K562 (cell line): ENCODE measurements around the gene CFAP221. TPM values are rescaled to one million over a fixed set of nuclear protein-coding genes. Genes with fewer than 3 reads are reported as not detected.
A peak's percentile ranks its signal among the peaks of the same experiment; 100 is the strongest.

Experiments
- ATAC-seq: fragments of 200-7000 bp; cut with Tn5 transposase; 3 replicates; pipeline ENCODE4 v1.9.1; 2020; ENCODE audit warnings: moderate library complexity
- BruUV-seq: library from RNA; stranded (reverse); fragments of 400-500 nt; replicated peaks from 2 replicates; lab custom pipeline; 2021; lab: Mats Ljungman, UMichigan
- CTCF ChIA-PET: fragments of 300-600 bp; formaldehyde crosslinking; extraction: SDS; loops from one replicate; lab custom pipeline; 2021; ENCODE audit warnings: low intra/inter-chr PET ratio; lab: Yijun Ruan, JAX
- POLR2A ChIA-PET: fragments of 300-600, 350-650 bp; sonication (Branson Sonifier 250); formaldehyde crosslinking; extraction: SDS; loops from one replicate; lab custom pipeline; 2021; ENCODE audit warnings: antibody characterized with exemption, inconsistent platforms; lab: Yijun Ruan, JAX
- DNase-seq, 4 experiments: peaks; one replicate each; pipeline versions ENCODE4 v3.0.0 to v3.0.0-alpha.2; 2011 to 2018; ENCODE audit warnings: low spot score in 3 of 4, mixed read lengths in 3 of 4; ENCODE audit errors: extremely low read depth in 1 of 4
- FAIRE-seq: peaks from 2 replicates; lab custom pipeline; 2011; peaks lifted over from hg19 to GRCh38; lab: Jason Lieb, UNC
- H2AFZ ChIP-seq: 2 replicates; pipeline ENCODE4 v1.6.0; 2011; ENCODE audit warnings: low read depth, low read length, control low read depth, inconsistent platforms
- H3K27ac ChIP-seq: fragments of 200-600 bp; 3 replicates; pipeline ENCODE4 v1.8.0; 2011; ENCODE audit warnings: low read depth, mild to moderate bottlenecking, control low read depth, inconsistent platforms, low read length, moderate library complexity, mixed read lengths; ENCODE audit errors: extremely low read depth
- H3K27me3 ChIP-seq, 2 experiments: fragments of 300-600 bp in 1 of 2; 2 replicates in 1 of 2; 3 replicates in 1 of 2; pipeline versions ENCODE4 v1.6.0 to v1.8.0; 2011; ENCODE audit warnings: inconsistent platforms in 2 of 2, low read length in 2 of 2, mild to moderate bottlenecking in 1 of 2, mixed read lengths in 1 of 2, moderate library complexity in 1 of 2; ENCODE audit not compliant: control insufficient read depth in 2 of 2, insufficient read depth in 2 of 2
- H3K36me3 ChIP-seq: fragments of 300-600 bp; 3 replicates; pipeline ENCODE4 v1.8.0; 2011; ENCODE audit warnings: mild to moderate bottlenecking, low read length, inconsistent platforms; ENCODE audit not compliant: control insufficient read depth, insufficient read depth
- H3K4me1 ChIP-seq, 2 experiments: fragments of 200-600 bp in 1 of 2; replicated peaks in 1 of 2; 2 replicates in 1 of 2; 3 replicates in 1 of 2; pipeline versions ENCODE4 v1.5.1 to v1.8.0; 2011; ENCODE audit warnings: inconsistent platforms in 2 of 2, low read length in 2 of 2, mild to moderate bottlenecking in 1 of 2, mixed read lengths in 1 of 2, moderate library complexity in 1 of 2; ENCODE audit not compliant: control insufficient read depth in 2 of 2, insufficient read depth in 2 of 2
- H3K4me2 ChIP-seq: 2 replicates; pipeline ENCODE4 v1.6.1; 2011; ENCODE audit warnings: low read length, control low read depth, inconsistent platforms, mixed read lengths; ENCODE audit not compliant: insufficient read depth
- H3K4me3 ChIP-seq: fragments of 200-600 bp; sonication (generic), shearing (Covaris generic); 2 replicates; pipeline ENCODE4 v1.5.1; 2016; ENCODE audit warnings: control low read depth, inconsistent platforms
- H3K79me2 ChIP-seq: fragments of 200-600 bp; 3 replicates; pipeline ENCODE4 v1.8.0; 2011; ENCODE audit warnings: low read length, inconsistent platforms; ENCODE audit not compliant: control insufficient read depth, insufficient read depth
- H3K9ac ChIP-seq, 2 experiments: 2 replicates each; pipeline versions ENCODE4 v1.6.0 to v1.6.1; 2011; ENCODE audit warnings: low read depth in 2 of 2, low read length in 2 of 2, control low read depth in 1 of 2, inconsistent platforms in 1 of 2, mild to moderate bottlenecking in 1 of 2, mixed read lengths in 1 of 2; ENCODE audit not compliant: insufficient read depth in 1 of 2
- H3K9me1 ChIP-seq: one replicate; pipeline ENCODE4 v1.6.0; 2011; ENCODE audit warnings: inconsistent platforms, mild to moderate bottlenecking, low read length, moderate library complexity; ENCODE audit not compliant: control insufficient read depth, insufficient read depth
- H3K9me3 ChIP-seq: replicated peaks from 2 replicates; pipeline ENCODE4 v1.5.1; 2011; ENCODE audit warnings: low read depth, low read length, inconsistent platforms; ENCODE audit not compliant: control insufficient read depth, insufficient read depth
- H4K20me1 ChIP-seq: replicated peaks from 2 replicates; pipeline ENCODE4 v1.6.1; 2011; ENCODE audit warnings: low read length, inconsistent platforms, mixed read lengths; ENCODE audit not compliant: control insufficient read depth, insufficient read depth
- ATF1 ChIP-seq, 2 experiments: fragments of 450-650 bp in 1 of 2; IDR thresholded peaks; 2 replicates each; pipeline ENCODE4 v1.6.1; 2016; ENCODE audit warnings: missing compliant biosample characterization in 1 of 2, missing genetic modification characterization in 1 of 2
- CEBPB ChIP-seq: fragments of 450-650 bp; IDR thresholded peaks from 2 replicates; pipeline ENCODE4 v1.6.1; 2016; ENCODE audit warnings: missing genetic modification characterization, missing compliant biosample characterization
- ETV5 ChIP-seq: sonication (generic); formaldehyde crosslinking; IDR thresholded peaks from 2 replicates; pipeline ENCODE4 v1.4.0; 2020; ENCODE audit warnings: low read depth, mild to moderate bottlenecking, missing genetic modification reagents
- FOXP4 ChIP-seq: sonication (generic); formaldehyde crosslinking; IDR thresholded peaks from 2 replicates; pipeline ENCODE4 v1.8.0; 2022; ENCODE audit warnings: mild to moderate bottlenecking, missing genetic modification reagents, borderline replicate concordance
- GATAD2A ChIP-seq: fragments of 450-650 bp; IDR thresholded peaks from 2 replicates; pipeline ENCODE4 v1.6.1; 2017
- NCOA1 ChIP-seq: fragments of 450-650 bp; IDR thresholded peaks from 2 replicates; pipeline ENCODE4 v1.6.1; 2016; ENCODE audit warnings: low read depth
- RFX5 ChIP-seq: IDR thresholded peaks from 2 replicates; pipeline ENCODE4 v1.6.1; 2011; ENCODE audit warnings: low read depth, mild to moderate bottlenecking, improper control_type of control experiment, low read length
- SMC3 ChIP-seq: conservative IDR thresholded peaks from 2 replicates; pipeline ENCODE4 v1.6.1; 2011; ENCODE audit warnings: low read depth, low read length, improper control_type of control experiment; ENCODE audit not compliant: insufficient read depth
- SOX6 ChIP-seq: fragments of 450-650 bp; IDR thresholded peaks from 2 replicates; pipeline ENCODE4 v1.6.1; 2014; ENCODE audit warnings: mild to moderate bottlenecking
- SREBF2 ChIP-seq: sonication (generic); formaldehyde crosslinking; IDR thresholded peaks from 2 replicates; pipeline ENCODE4 v1.4.0; 2020; ENCODE audit warnings: mild to moderate bottlenecking, missing genetic modification reagents
- TARDBP ChIP-seq: fragments of 450-650 bp; IDR thresholded peaks from 2 replicates; pipeline ENCODE4 v1.6.1; 2016
- YBX1 ChIP-seq: fragments of 450-650 bp; IDR thresholded peaks from 2 replicates; pipeline ENCODE4 v1.7.1; 2016; ENCODE audit warnings: mild to moderate bottlenecking
- ZKSCAN1 ChIP-seq: fragments of 150-350 bp; IDR thresholded peaks from 2 replicates; pipeline ENCODE4 v1.6.1; 2016; ENCODE audit warnings: low read depth, low read length
- ZNF134 ChIP-seq: fragments of 250-450 bp; sonication (Bioruptor Pico); conservative IDR thresholded peaks from 2 replicates; pipeline ENCODE4 v1.4.0; 2020
- ZNF282 ChIP-seq: sonication (generic); formaldehyde crosslinking; IDR thresholded peaks from 2 replicates; pipeline ENCODE4 v1.8.1; 2023; ENCODE audit warnings: missing genetic modification reagents
- ZNF41 ChIP-seq: fragments of 250-450 bp; sonication (Bioruptor Pico); conservative IDR thresholded peaks from 2 replicates; pipeline ENCODE4 v1.4.0; 2020; ENCODE audit warnings: mild to moderate bottlenecking
- ZNF696 ChIP-seq: fragments of 250-450 bp; sonication (Bioruptor Pico); conservative IDR thresholded peaks from 2 replicates; pipeline ENCODE4 v1.4.0; 2020; ENCODE audit warnings: mild to moderate bottlenecking, moderate library complexity
- WGBS: fragments of 100-300 bp; shearing (Covaris generic); methylation state at CpG from one replicate; pipeline ENCODE4 v1.1.6; 2016; ENCODE audit warnings: low coverage, mixed read lengths; ENCODE audit not compliant: insufficient coverage; ENCODE audit errors: missing lambda C conversion rate; 5-methylcytosine and 5-hydroxymethylcytosine counted together
- in situ Hi-C: fragments of 300-500 bp; cut with MboI; formaldehyde crosslinking; loops from 4 replicates; pipeline ENCODE4 v1.15.0; 2018; ENCODE audit warnings: inconsistent platforms, mixed read lengths
- intact Hi-C: fragments of 100-400 bp; cut with micrococcal nuclease; formaldehyde crosslinking; loops from 2 replicates; pipeline ENCODE4 v1.14.2; 2022
- polyA plus RNA-seq, 8 experiments: library from polyadenylated mRNA; depleted of rRNA in 4 of 8; stranded (reverse) in 5 of 8; unstranded in 3 of 8; fragments of >200 nt; fragmentation: Nextera tagmentation in 2 of 8; fragmentation: Illumina TruSeq in 1 of 8; extraction: Ambion mirVana in 2 of 8; extraction: Trizol in 1 of 8; gene quantifications; 2 replicates each; pipeline versions ENCODE4 v1.2.1 to v1.2.3, GENCODE V29; 2011 to 2014; ENCODE audit warnings: inconsistent platforms in 1 of 8, missing spikeins in 1 of 8
- total RNA-seq, 7 experiments: library from RNA; depleted of rRNA in 6 of 7; stranded (reverse); fragments of >200 nt in 6 of 7; fragmentation: Illumina TruSeq in 2 of 7; extraction: Trizol in 2 of 7; gene quantifications; 2 replicates each; pipeline versions ENCODE4 v1.2.1 to v1.2.3, GENCODE V29; 2011 to 2021; ENCODE audit warnings: low replicate concordance in 1 of 7
- TF ChIP-seq, protein P1 (sequence below): fragments of 250-450 bp; sonication (Bioruptor Pico); IDR thresholded peaks from 2 replicates; pipeline ENCODE4 v1.5.0; 2021; ENCODE audit warnings: mild to moderate bottlenecking, borderline replicate concordance

CFAP221 gene
- total and polyA plus RNA-seq, 9 of the 15 experiments (the other 6 are each of a cell fraction or from before 2014, with no cell fraction given): 0.09 to 1.4 (median 0.65) TPM

- peak; percentile 81 for TF ChIP-seq SMC3
- no peak for TF ChIP-seq YBX1
These were observed 97.5 kb downstream of the CFAP221 start (continued) for GRCh38 chr2:119641562-119642258.

DNA sequence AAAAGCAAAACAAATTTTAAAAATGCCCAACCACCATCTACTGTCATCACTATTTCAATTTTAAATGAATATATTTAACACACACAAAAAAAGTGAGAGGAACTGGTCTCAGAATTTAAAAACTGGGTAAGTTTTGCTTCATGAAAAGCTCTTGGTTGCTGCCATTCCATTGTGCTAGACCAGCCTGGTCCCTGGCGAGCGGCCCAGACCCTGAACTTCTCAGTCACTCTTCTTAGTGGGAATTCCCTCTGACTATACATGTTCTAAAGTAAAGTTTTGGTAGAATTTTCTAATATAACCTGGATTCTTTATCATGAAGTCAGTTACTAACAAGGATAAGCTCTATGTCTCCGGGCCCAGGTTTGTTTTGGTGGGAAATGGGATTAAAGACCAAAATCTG, 99.9 kb downstream of the CFAP221 start:
- Histone ChIP-seq H3K36me3 (no peaks in the 10 kb centered on the region), H3K4me3 (no peak overlapping the region), H3K4me2 (no peak overlapping the region), H3K27ac (no peak overlapping the region), H2AFZ (no peak overlapping the region), H3K9ac (no peak overlapping the region), H3K9me3 (no peaks in the 10 kb centered on the region), H3K27me3 (peaks cover 14 to 32% of the 10 kb centered on the region in 2 experiments), H3K79me2 (no peaks in the 10 kb centered on the region), H3K9me1 (no peaks in the 10 kb centered on the region), H4K20me1 (no peaks in the 10 kb centered on the region), H3K4me1 (peaks cover 0 to under 1% of the 10 kb centered on the region in 2 experiments; a peak in 2 of 5 replicates)
- TF ChIP-seq NCOA1: no peak
- TF ChIP-seq GATAD2A: no peak
- TF ChIP-seq ZNF134 (CRISPR knock-in tag): no peak
- no peak for TF ChIP-seq TARDBP
- no peak for TF ChIP-seq ATF1 (CRISPR knock-in tag; IDR thresholded peaks at IDR 0.05)
- no peak for TF ChIP-seq ATF1 (tag; IDR thresholded peaks at IDR 0.05)
- TF ChIP-seq, protein P1, sequence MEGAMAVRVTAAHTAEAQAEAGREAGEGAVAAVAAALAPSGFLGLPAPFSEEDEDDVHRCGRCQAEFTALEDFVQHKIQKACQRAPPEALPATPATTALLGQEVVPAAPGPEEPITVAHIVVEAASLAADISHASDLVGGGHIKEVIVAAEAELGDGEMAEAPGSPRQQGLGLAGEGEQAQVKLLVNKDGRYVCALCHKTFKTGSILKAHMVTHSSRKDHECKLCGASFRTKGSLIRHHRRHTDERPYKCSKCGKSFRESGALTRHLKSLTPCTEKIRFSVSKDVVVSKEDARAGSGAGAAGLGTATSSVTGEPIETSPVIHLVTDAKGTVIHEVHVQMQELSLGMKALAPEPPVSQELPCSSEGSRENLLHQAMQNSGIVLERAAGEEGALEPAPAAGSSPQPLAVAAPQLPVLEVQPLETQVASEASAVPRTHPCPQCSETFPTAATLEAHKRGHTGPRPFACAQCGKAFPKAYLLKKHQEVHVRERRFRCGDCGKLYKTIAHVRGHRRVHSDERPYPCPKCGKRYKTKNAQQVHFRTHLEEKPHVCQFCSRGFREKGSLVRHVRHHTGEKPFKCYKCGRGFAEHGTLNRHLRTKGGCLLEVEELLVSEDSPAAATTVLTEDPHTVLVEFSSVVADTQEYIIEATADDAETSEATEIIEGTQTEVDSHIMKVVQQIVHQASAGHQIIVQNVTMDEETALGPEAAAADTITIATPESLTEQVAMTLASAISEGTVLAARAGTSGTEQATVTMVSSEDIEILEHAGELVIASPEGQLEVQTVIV (CRISPR knock-in tag): no peak
- no peak for TF ChIP-seq SREBF2 (CRISPR knock-in tag)
- TF ChIP-seq ETV5: no peak
- TF ChIP-seq ZNF696: no peak
- no peak for TF ChIP-seq ZNF41
- no peak for TF ChIP-seq CEBPB (tag)
- TF ChIP-seq SOX6: no peak
- TF ChIP-seq RFX5: no peak
- TF ChIP-seq FOXP4 (CRISPR knock-in tag): no peak
- TF ChIP-seq ZNF282 (CRISPR knock-in tag): no peak
- TF ChIP-seq ZKSCAN1: no peak
- in situ Hi-C loops (no loop called here), intact Hi-C loops (no loop called here)
- ATAC-seq: no peak
- POLR2A ChIA-PET: interaction anchor here (0.8 kb wide), 1 partner anchor 519 kb away, joined by 3 read pairs; no protein-coding TSS in a partner anchor
- no peak for DNase-seq
- CTCF ChIA-PET: no interaction called here
- 5% methylated on average over 3 of the region's 3 CpGs for WGBS
- BruUV-seq: no TSS peak
- no peak for FAIRE-seq
